ENCODE measurements around the gene PRDM11.
"Not testable (repeated sequence)": the region's sequence is repeated elsewhere in the genome, so short reads cannot be mapped to it uniquely, and the experiment has no call there.

The PRDM11 gene

DNA sequence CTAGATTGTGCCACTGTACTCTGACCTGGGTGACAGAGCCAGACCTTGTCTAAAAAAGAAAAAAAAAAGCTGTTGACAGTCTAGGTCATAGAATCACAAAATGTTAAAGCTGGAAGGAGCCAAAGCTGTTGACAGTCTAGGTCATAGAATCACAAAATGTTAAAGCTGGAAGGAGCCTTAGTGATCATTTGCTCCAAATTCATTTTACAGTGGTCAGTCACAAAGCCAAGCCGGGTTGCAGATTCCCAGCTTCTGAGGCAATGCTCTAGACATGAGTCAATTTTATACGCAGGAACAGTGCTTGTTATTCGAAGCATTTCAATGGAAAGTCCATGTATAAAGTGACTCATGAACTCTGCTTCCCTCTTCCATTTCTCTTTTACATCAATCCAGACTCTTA is 92.3 kb downstream of the PRDM11 start:
- no peak for DNase-seq

GRCh38 chr11:45239733-45240132 is 93.3 kb downstream of the PRDM11 start:
- no peak for DNase-seq

DNA sequence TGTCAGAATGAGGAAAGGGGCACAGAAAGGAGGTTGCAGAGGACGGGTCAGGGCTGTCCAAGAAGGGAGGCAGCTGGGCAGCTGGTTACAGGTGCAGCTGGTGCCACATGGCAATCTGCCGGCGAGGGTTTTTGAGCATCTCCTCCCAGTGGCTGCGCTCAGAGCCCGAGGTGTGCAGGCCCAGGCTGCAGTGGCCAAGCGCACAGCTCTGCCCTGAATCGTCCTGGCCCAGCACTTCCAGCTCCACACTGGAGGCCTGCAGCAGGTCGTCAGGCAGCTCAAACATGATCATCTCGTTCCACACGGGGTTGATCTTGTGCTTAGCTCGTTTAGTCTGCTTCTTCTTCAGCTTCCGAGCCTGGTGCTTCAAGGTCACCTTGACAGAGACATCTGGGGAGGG is 97.5 kb downstream of the PRDM11 start:
- DNase-seq: no peak

DNA sequence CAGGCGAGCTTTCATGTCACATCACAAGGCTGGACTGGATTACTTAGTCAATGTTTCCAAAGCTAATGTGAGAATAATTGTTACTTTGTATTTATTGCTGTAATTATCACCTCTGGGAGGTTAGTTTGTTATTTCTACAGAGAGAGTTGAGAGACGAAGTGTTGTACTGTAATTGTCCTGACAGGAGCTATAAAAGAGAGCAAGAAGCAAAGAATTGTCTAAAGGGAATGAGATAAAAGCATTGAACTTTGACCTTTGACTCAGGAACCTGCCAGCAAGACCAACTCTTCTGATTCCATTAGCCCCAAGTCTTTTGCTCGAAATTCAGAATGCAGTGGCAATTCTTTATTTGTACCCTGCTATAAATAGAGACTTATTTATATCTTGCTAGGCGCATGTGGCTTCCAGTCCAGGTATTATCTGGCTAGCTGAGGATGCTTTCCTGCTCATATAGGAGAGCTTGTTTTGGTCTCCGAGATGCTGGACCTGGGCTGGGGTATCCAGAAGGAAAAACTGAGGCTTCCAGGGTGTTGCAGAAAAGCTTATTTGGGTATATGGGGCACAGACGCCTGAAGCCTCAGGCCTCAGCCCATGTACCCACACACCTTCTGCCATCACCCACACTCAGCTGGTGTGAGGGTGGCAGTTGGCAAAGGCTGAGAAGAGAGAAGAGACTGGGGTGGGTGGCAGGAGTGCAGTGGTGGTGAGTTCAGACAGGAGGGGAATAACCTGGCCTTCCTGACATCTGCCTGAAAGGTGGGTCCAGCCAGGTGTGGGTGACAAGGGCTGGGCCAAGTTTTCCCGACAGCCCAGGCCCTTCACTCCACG is 99.0 kb downstream of the PRDM11 start:
- DNase-seq: no peak

- DNase-seq: no peak
Observed at GRCh38 chr11:45246241-45246640, 99.8 kb downstream of the PRDM11 start.

GRCh38 chr11:45247433-45247832 is 101.0 kb downstream of the PRDM11 start:
- no peak for DNase-seq

DNA sequence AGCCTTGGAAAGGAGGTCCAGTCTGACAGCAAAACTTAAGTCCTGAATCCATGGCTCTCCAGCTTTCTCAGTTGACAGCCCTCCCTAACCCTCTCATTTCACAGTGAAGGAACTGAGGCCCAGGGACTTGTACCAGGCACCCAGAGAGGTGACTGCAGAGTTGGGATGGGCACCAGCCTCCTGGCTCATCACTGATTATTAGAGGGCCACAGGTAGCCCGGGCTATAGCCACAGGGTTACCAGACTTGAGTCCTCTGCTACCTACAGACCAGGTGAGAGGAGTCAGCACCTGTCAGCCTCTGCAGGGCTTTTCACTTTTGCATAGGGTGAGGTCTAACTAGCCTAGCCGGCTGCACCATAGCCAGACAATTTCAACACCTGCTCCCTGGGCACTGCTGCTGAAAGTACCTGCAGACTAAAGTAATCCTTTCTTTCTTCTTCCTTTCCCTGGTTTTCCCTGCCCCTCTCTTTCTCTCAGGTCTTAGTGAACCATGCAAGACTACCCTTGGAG is 102.1 kb downstream of the PRDM11 start:
- DNase-seq: no peak

DNA sequence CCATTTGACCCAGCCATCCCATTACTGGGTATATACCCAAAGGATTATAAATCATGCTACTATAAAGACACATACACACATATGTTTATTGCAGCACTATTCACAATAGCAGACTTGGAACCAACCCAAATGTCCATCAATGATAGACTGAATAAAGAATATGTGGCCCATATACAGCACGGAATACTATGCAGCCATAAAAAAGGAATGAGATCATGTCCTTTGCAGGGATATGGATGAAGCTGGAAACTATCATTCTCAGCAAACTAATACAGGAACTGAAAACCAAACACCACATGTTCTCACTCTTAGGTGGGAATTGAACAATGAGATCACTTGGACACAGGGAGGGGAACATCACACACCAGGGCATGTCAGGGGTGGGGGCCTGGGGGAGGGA is 102.9 kb downstream of the PRDM11 start:
- DNase-seq: not testable (repeated sequence)

- no peak for DNase-seq
Observed at GRCh38 chr11:45250035-45250718, 103.7 kb downstream of the PRDM11 start.

DNA sequence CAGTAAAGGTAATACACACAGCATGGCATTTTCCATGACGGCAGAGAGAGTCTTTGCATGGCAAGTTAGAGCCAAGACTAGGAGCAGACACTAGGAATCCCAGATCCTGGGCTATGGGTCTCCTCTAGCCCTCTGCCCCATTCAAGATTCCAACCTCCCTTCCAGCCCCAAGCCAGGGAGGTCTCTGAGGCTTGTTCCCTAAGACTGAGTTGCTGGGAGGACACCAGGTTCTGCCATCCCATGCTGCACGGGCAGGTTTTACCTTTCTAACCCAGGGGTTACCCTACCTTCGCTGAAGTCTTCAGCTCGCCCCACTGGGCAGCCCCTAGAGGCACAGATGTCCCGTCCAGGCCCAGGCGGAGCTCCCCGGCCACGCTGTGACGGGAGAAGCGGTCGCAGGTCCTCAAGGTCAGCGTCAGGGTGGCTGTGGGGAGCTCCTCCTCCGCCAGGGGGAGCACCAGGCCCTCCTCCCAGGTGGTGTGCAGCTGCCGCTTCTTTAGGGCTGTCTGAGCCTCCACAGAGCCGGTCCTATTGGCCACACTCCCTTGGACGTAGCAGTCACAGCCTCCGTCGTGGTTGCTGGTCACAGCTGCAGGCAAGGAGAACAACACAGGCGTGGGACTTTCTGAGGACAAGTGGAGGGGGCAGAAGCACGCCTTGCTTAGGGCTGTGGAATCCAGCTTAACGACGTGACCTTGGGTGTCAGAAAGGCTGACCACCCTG is 105.9 kb downstream of the PRDM11 start:
- no peak for DNase-seq

DNA sequence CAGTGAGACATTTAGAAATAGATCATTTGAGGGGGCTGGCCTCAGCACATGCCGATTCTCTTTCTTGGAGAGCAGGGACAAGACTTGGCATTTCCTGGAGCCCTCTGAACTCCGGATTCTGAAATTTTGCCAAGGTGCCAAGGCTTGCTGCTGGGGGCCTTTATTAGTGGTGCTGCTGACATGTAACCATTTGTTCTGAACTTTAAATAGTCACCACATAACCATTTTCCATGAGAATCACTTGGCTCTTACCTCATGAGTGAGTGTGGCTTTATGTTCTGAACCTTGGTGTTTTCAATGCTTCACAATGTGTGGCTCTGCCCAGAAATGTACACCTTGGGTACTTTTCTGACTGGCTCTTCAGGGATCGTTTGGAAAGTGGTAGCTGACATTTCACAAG is 106.4 kb downstream of the PRDM11 start:
- no peak for DNase-seq

DNA sequence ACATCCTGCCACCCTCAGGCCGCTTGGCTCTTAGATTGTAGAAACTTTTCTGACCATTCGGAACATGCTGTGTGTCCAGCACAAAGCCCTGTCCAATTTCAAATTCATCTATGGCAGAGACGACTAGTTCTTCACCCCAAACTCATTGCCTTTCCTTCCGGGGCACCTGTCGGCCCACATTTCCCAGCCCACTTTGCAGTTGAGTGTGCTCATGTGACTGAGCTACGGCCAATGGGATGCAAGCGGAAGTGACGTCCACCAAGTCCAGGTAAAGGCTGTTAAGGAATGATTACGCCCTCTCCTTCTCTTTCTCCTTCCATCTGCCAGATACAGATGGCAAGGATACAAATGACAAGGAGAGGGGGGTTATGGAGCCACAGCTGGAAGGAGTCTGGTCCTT is 107.2 kb downstream of the PRDM11 start:
- no peak for DNase-seq

DNA sequence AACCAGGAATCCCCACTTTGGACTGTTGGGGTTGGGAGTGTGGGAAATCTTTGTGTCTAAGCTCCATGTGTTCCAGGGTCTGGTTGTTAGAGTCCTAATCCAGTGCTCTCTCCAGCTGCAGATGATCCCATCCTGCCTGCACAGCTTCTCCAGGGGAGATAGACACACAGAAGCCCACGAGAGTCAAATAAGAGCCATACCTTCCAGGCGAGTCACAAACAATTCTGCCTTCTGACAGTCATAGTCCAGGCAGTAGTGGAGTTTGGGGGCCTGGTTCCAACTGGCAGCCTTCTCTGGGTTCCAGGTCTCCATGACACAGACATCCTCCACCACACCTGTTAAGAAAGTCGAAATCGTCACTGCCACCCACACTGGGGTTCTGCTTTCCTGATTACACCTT is 107.6 kb downstream of the PRDM11 start:
- DNase-seq: no peak

DNA sequence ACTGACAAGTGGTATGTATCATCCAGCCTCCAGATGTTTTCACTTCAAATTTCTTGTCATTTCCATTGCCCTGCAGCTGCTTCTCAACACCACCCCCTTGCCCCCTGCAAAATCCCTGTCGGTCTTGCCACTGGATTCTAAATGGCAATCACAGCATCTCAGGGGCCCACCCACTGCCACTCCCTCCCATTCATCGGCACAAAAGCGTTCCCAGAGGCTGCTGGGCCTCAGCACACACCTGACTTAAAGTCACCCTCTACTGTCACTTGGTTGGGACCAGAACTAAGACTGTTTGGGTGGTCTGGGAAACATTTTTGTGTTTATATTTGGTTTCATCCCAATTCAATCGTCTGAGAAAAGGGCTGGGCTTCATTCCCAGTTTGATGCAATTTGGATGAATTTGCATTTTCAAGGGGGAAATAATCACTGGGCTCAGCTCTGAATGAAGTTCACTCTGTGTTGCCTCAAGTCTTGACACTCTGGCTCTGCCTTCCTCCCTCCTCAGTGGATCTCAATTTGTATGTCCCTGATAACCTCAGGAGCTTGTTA is 112.6 kb downstream of the PRDM11 start:
- no peak for DNase-seq

DNA sequence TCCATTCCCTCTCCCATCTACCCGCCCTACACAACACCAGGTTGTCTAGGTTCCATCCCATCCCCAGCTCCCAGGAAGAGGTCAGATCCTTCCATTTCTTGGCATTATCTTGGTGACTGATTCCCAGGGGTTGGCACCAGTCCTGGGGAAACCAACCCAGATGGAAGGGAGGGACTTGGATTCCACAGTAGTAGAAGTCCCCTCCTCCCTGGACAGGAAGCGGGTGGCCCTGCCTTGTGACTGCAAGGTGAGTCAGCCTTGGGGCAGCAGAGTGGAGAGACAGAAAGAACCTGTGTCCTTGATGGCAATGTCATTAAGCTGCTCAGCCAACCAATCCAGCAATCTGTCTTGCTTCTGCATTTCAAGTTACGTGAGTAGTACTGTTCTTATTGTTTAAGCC is 113.2 kb downstream of the PRDM11 start:
- no peak for DNase-seq

GRCh38 chr11:45260071-45260470 is 113.6 kb downstream of the PRDM11 start:
- DNase-seq: no peak

DNA sequence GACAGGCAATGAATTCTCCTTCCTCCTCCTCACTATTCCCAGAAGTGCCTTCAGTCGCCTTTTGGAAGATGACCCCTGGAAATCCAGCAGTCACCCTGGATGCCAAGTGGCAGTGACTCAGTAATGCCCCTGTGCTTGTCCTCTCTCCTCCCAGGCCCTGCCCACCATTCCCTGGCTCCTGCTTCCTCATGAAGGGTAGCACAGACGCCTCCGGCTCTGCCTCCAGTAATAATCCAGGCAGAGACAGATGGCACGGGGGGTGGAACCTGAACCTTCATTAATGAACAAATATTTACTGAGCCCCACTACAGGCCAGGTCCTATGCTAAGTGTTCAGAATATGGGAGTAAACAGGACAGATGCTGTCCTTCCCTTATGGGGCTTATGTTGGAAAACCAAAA is 116.5 kb downstream of the PRDM11 start:
- DNase-seq: no peak

DNA sequence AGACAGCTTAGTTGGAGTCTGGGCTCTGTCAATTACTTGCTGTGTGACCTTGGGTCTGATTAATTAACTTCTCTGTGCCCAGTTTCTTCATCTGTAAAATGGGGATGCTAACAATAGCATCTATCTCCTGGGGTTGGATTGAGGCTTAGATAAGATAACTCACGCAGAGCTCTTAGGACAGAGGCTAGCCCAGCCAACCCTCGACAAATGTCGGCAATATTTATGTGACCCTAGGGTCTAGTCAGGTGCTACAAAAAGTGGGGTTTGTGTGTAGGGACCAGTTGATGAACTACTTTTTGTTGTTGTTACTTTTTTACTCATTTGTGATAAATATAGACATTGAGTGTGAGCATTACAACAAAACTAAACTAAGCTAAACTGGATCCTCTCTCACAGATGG is 117.3 kb downstream of the PRDM11 start:
- no peak for DNase-seq

DNA sequence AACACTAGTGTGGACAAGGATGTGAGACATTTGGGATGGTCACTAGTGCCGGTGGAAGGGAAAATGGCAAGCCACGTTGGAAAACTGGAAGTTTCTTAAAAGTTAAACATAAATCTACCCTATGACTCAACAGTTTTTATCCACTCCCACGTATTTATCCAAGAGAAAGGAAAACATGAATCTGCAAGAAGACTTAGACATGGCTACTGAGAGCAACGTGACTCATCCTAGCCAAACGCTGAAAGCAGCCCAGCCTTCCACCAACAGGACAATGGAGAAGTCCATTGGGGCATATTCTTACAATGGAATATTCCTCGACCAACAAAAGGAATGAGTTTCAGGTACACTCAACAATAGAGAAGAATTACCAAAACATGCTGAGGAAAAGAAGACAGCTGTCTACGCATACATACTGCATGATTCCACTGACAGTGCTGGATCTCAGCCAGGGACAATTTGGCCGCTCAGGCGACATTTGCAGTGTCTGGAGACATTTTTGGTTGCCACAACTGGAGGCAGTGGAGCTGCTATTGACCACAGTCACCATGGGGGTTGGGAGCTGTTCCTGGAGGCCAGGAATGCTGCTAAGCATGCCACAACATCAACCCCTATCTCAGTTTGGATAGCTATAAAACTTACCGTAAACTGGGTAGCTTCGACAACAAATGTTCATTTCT is 118.5 kb downstream of the PRDM11 start:
- DNase-seq: no peak

DNA sequence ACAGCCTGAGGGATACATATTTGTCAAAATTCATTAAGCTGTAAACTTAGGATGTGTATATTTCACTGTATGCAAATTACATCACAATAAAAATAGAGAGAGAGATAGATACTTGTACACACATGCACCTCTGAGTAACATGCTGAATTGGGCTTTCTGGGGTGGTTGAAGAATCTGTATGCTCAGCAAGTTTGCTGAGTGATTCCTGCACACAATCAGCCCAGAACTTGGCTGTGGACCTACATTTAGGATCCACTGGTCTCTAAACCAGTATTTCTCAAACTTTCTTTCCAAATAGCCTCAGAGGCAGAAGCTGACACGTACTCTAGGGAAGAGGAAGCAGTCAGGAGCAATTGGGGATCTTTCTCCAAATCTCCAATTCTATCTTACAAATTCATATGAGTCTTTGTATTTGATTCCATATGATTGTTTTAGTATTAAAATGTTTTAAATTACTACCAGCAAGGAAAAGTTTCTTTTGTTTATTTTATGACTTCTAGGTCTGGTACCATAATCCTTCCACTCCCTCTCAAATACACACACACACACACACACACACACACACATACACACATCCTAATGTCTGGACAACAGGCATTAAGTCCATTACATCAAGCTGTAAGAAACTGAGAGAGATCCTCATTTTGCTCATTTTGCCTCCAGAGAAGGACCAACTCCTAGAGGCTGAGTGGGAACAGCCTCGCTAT is 119.7 kb downstream of the PRDM11 start:
- DNase-seq: no peak

DNA sequence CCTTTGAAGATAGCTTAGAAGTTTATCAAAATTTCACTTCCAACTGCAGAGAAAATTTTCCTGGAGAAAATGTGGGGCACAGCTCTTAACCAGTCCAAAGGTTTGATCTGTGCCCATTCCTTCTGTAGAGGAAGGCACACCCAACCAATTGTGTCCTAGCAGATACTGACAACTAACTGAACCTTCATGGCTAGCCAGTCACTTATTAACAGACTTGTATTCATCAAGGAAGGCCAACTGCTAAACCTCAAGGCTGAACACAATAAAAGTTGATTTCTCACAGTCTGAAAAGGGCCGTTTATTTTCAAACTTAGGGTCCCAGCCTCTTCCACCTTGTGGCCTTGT is 120.2 kb downstream of the PRDM11 start:
- no peak for DNase-seq

DNA sequence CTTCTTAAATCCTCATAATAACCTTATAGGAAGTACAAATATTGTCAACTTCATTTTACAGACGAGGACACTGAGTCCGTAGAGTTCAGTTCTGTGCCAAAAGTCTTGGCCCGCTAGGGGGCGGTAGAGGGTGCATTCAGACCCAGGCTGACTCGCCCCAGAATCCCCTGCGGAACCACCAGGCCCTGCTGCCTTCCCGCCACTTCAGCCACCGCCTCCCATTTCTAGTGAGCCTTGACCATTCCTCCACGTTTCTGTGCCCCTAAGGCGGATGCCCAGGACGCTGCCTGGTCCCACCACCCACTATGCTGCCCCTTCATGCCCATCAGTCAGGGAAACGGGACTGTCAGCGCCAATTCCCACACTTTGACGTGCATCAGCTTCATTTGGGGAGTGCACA is 120.6 kb downstream of the PRDM11 start:
- DNase-seq: no peak
